Measurements from ENCODE around the gene NEMP2. TPM values are rescaled to one million over a fixed set of nuclear protein-coding genes. Genes with fewer than 3 reads are reported as not detected.

Gene NEMP2
- total RNA-seq, 2 donors from 2014 or later, result 3.2 to 3.6 TPM

DNA sequence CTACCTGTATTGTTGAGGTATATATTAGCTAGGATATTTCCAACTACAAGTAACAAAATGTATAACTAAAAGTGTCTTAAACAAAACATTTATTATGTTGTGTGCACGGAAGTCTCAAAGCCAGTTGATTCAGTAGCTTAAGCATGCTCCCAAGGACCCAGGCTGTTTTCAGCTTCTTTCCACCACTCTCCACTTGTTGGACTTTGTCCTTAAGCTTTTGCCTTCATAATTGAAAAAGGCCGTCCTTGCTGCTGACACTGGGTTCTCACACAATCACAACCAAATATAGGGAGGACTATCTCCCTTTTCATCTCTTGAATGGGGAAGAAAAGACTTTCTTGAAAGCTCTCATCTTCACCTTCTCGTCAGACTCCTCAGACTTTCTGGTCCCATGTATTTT lies 12.2 kb upstream of the NEMP2 start:
- TF ChIP-seq, protein P1, sequence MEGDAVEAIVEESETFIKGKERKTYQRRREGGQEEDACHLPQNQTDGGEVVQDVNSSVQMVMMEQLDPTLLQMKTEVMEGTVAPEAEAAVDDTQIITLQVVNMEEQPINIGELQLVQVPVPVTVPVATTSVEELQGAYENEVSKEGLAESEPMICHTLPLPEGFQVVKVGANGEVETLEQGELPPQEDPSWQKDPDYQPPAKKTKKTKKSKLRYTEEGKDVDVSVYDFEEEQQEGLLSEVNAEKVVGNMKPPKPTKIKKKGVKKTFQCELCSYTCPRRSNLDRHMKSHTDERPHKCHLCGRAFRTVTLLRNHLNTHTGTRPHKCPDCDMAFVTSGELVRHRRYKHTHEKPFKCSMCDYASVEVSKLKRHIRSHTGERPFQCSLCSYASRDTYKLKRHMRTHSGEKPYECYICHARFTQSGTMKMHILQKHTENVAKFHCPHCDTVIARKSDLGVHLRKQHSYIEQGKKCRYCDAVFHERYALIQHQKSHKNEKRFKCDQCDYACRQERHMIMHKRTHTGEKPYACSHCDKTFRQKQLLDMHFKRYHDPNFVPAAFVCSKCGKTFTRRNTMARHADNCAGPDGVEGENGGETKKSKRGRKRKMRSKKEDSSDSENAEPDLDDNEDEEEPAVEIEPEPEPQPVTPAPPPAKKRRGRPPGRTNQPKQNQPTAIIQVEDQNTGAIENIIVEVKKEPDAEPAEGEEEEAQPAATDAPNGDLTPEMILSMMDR (IDR thresholded peaks at IDR 0.05), result no peak
- ATAC-seq (ENCODE audit: insufficient number of reproducible peaks, low FRiP score, low read depth) (no peak), DNase-seq (ENCODE audit: low spot score) (no peak)

DNA sequence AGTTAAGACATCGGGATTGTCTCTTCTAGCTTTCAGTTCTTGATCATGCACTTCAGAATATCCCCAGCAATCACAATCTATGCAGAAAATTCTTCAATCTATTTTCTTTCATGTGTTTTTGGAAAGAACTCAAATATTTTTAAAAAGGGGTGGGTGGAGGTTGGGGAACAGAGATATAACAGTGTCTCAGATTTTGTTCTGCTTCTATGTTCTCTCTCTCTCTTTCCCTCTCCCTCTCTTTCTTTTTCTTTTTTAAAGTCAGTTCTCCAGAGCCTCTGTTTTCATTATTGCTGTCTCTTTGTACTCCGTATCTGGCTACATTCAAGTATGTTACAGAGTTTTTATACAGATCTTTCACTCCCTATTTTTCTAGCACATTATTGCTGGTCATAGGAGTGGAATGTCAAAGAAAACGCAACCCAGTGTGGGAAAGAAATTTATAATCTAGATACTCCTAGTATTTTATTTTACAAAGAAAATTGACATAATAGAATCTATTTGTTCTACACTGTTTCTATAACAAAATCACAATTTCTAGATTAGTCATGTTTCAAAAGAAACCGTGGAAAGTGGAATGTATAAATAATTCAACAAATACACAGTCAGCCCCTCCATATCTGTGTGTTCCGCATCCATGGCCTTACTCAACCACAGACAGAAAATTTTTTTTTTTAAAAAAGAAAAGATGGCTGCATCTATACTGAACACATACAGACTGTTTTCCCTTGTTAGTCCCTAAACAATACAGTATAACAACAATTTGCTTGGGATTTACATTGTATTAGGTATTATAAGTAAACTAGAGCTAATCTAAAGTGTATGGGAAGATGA lies 11.2 kb upstream of the NEMP2 start:
- ATAC-seq (ENCODE audit: insufficient number of reproducible peaks, low FRiP score, low read depth) (no peak), DNase-seq (ENCODE audit: low spot score) (no peak)
- TF ChIP-seq, protein P1 (IDR thresholded peaks at IDR 0.05), result no peak
- H3K4me1 ChIP-seq (ENCODE audit: control insufficient read depth in 1 of 2, low read depth in 2 of 2), result peaks cover 0 to 6% of the 10 kb centered on the region in 2 donors
- H3K9me3 ChIP-seq, result peaks cover 8% of the 10 kb centered on the region
- H3K27me3 ChIP-seq (replicated peaks; ENCODE audit: insufficient read depth), result no peaks in the 10 kb centered on the region
- peak overlapping the region; percentile 69 for H3K4me3 ChIP-seq
- H3K36me3 ChIP-seq, result no peaks in the 10 kb centered on the region
- H3K27ac ChIP-seq, result peak overlapping the region; percentile 34 to 64

More for the DNA sequence above, 12.2 kb upstream of the NEMP2 start:
- Histone ChIP-seq H3K36me3 (no peaks in the 10 kb centered on the region), H3K9me3 (peaks cover 1% of the 10 kb centered on the region), H3K27me3 (replicated peaks; ENCODE audit: insufficient read depth) (no peaks in the 10 kb centered on the region), H3K4me3 (no peak overlapping the region), H3K4me1 (ENCODE audit: control insufficient read depth in 1 of 2, low read depth in 2 of 2) (peaks cover 0 to 6% of the 10 kb centered on the region in 2 donors), H3K27ac (no peak overlapping the region)

DNA sequence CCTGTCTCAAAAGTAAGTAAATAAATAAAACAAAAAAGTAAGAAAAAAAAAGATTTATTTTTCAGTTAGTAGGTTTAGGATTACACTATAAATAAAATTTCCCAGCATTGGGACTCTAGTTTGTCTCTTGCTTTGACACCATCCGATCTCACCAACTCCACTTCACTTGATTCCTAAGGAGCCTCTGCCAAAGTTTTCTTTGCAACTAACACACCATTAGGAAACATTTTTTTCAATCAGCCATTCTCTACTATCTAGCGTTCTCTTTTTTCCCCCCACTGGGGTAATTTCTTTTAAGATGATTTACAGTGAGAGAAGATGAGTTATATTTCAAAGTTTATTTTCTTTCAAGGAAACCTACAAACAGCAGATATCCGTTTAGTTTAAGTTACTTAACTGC lies 10.6 kb upstream of the NEMP2 start:
- no peak for DNase-seq (ENCODE audit: low spot score)
- Histone ChIP-seq H3K4me1 (ENCODE audit: control insufficient read depth in 1 of 2, low read depth in 2 of 2) (peaks cover 0 to 6% of the 10 kb centered on the region in 2 donors), H3K27me3 (replicated peaks; ENCODE audit: insufficient read depth) (no peaks in the 10 kb centered on the region), H3K9me3 (peaks cover 14% of the 10 kb centered on the region), H3K27ac (peak overlapping the region; percentile 34 to 64), H3K4me3 (peak overlapping the region; percentile 69), H3K36me3 (no peaks in the 10 kb centered on the region)
- no peak for ATAC-seq (ENCODE audit: insufficient number of reproducible peaks, low FRiP score, low read depth)
- TF ChIP-seq, protein P1 (IDR thresholded peaks at IDR 0.05), result no peak

GRCh38 chr2:190540048-190540447 lies 5.5 kb upstream of the NEMP2 start:
- Histone ChIP-seq H3K9me3 (peaks cover 28% of the 10 kb centered on the region), H3K4me3 (no peak overlapping the region), H3K36me3 (no peaks in the 10 kb centered on the region), H3K27ac (no peak overlapping the region), H3K27me3 (replicated peaks; ENCODE audit: insufficient read depth) (no peaks in the 10 kb centered on the region), H3K4me1 (ENCODE audit: control insufficient read depth in 1 of 2, low read depth in 2 of 2) (peaks cover 0 to 9% of the 10 kb centered on the region in 2 donors)
- TF ChIP-seq, protein P1 (IDR thresholded peaks at IDR 0.05), result no peak
- no peak for ATAC-seq (ENCODE audit: insufficient number of reproducible peaks, low FRiP score, low read depth)
- DNase-seq (ENCODE audit: low spot score), result no peak

DNA sequence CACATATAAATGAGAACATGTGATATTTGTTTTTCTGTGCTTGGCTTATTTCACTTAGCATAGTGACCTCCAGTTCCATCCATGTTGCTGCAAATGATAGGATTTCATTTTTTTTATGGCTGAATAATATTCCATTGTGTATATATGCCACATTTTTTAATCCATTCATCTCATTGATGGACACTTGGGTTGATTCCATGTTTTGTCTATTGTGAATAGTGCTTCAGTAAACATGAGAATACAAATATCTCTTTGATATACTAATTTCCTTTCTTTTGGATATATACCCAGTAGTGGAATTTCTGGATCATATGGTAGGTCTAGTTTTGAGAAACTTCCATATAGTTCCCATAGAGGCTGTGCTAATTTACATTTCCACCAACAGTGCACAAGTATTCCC lies 3.7 kb upstream of the NEMP2 start:
- TF ChIP-seq, protein P1 (IDR thresholded peaks at IDR 0.05), result no peak
- DNase-seq (ENCODE audit: low spot score) (no peak), ATAC-seq (ENCODE audit: insufficient number of reproducible peaks, low FRiP score, low read depth) (no peak)
- H3K9me3 ChIP-seq, result peaks cover 28% of the 10 kb centered on the region
- no peaks in the 10 kb centered on the region for H3K27me3 ChIP-seq (replicated peaks; ENCODE audit: insufficient read depth)
- no peak overlapping the region for H3K27ac ChIP-seq
- no peak overlapping the region for H3K4me3 ChIP-seq
- H3K36me3 ChIP-seq, result no peaks in the 10 kb centered on the region
- peaks cover 0 to 16% of the 10 kb centered on the region in 2 donors for H3K4me1 ChIP-seq (ENCODE audit: control insufficient read depth in 1 of 2, low read depth in 2 of 2)

All from thoracic aorta (tissue), 2 donors.